Duodenal mucosa (tissue), 2 donors: Measurements from ENCODE around the gene SNRPA.

ENCODE experiments used
- H3K27ac ChIP-seq: one replicate; pipeline ENCODE4 v1.7.0; 2013; ENCODE audit warnings: low read depth, low read length
- H3K27me3 ChIP-seq, 2 donors: one replicate each; pipeline ENCODE4 v1.7.0; 2013; ENCODE audit warnings: low read length in 2 of 2, control low read depth in 1 of 2; ENCODE audit not compliant: insufficient read depth in 2 of 2, control insufficient read depth in 1 of 2
- H3K36me3 ChIP-seq, 2 donors: one replicate each; pipeline ENCODE4 v1.7.0; 2013; ENCODE audit warnings: low read length in 2 of 2, control low read depth in 1 of 2; ENCODE audit not compliant: insufficient read depth in 2 of 2, control insufficient read depth in 1 of 2
- H3K4me1 ChIP-seq, 2 donors: one replicate each; pipeline ENCODE4 v1.7.0; 2013; ENCODE audit warnings: low read length in 2 of 2, control low read depth in 1 of 2; ENCODE audit not compliant: insufficient read depth in 2 of 2, control insufficient read depth in 1 of 2
- H3K4me3 ChIP-seq, 2 donors: one replicate each; pipeline ENCODE4 v1.7.0; 2013; ENCODE audit warnings: low read length in 2 of 2, low read depth in 1 of 2
- H3K9ac ChIP-seq, 2 donors: one replicate each; pipeline ENCODE4 v1.7.0; 2013; ENCODE audit warnings: low read length in 2 of 2, low read depth in 1 of 2
- H3K9me3 ChIP-seq, 2 donors: one replicate each; pipeline ENCODE4 v1.7.0; 2013; ENCODE audit warnings: low read length in 2 of 2, control low read depth in 1 of 2; ENCODE audit not compliant: control insufficient read depth in 1 of 2

SNRPA gene

DNA sequence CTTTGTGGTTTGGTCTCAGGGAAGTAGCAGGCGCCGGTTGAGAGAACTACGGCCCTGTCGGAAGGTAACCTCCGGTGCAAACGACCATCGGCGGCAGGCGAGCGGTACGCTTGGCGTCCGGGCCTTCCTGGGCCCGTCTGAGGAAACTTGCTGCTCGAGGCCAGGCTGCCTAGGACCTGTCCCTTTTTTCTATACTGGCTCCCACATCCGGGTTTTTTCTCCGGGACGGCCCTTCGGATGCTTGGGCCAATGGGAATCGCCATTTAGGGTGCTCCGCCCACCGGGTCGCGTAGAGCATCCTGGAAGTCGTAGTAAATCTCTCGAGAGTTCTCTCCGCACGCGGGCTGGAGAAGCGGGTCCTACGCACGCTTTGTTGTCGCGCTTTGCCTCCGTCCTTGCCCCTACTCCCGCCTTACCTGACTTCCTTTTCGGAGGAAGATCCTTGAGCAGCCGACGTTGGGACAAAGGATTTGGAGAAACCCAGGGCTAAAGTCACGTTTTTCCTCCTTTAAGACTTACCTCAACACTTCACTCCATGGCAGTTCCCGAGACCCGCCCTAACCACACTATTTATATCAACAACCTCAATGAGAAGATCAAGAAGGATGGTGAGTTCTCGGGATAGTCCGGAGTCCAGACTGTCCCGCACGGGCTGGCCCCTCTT lies at the start of gene SNRPA:
TSS of gene SNRPA (plus strand) at position 330 of the 664 bp plus-strand sequence. CDS start at position 536, 206 bp downstream.
- peak within 1 kb of the TSS; percentile 86 for H3K27ac ChIP-seq
- H3K9ac ChIP-seq, result peak within 1 kb of the TSS; percentile 82
- H3K27me3 ChIP-seq, result no peaks in the 10 kb centered on the region
- H3K36me3 ChIP-seq, result peaks cover 0 to 7% of the 10 kb centered on the region in 2 donors
- H3K4me1 ChIP-seq, result peaks cover 27 to 41% of the 10 kb centered on the region in 2 donors
- peak within 1 kb of the TSS; percentile 75 to 81 for H3K4me3 ChIP-seq
- H3K9me3 ChIP-seq, result no peaks in the 10 kb centered on the region

DNA sequence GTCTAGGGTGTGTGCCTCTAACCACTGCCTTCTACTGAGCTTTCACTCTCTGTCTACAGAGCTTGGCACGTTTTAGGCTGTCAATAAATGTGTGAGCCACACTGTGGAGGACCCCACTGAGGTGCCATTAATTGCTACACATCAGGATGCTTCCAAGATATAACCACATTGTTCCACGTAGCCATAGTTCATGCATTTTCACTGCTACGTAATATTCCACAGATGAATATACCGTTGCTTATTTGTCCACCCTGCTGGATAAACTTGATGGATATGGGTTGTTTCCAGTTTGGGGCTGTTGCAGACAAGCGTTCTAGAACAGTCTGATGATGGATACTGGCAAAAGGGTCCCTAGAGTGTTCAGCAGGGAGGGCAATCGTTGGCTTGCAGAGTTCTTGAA lies 49.2 kb upstream of the SNRPA start:
- peaks cover 25 to 65% of the 10 kb centered on the region in 2 donors for H3K36me3 ChIP-seq
- H3K4me3 ChIP-seq, result no peak overlapping the region
- H3K27me3 ChIP-seq, result no peaks in the 10 kb centered on the region
- no peak overlapping the region for H3K9ac ChIP-seq
- H3K4me1 ChIP-seq, result no peaks in the 10 kb centered on the region
- H3K27ac ChIP-seq, result no peak overlapping the region
- no peaks in the 10 kb centered on the region for H3K9me3 ChIP-seq

DNA sequence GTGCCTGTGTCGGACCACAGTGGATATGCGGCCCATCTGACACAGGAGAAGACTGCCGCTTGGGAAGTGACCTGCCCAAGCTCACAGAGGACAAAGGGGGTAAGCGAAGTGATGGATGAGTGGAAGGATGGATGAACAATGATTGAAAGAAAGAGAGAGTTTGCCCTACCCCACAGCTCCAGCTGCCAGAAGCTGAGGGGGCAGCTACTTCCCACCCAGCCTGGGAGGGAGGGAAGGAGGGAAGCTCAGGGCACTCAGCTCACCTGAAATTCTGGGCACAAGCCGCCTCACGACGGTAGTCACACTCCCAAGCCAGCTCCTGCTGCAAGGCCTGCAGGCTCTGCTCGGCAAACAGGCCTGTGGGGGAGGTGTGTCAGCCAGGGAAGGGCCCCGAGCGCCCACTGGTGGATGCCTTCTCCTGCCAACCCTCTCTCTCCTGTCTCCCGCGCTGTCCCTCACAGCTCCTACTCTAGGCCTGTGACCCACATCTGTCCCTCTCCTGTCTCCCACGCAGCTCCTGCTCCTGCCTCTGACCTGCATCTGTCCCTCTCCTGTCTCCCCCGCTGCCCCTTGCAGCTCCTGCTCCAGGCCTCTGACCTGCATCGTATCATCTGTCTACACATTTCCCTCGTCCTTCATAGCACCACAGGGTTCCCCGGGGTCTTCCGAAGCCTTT lies 48.5 kb upstream of the SNRPA start:
- no peak overlapping the region for H3K4me3 ChIP-seq
- no peaks in the 10 kb centered on the region for H3K9me3 ChIP-seq
- peaks cover 24 to 65% of the 10 kb centered on the region in 2 donors for H3K36me3 ChIP-seq
- H3K4me1 ChIP-seq, result no peaks in the 10 kb centered on the region
- H3K27ac ChIP-seq, result no peak overlapping the region
- H3K9ac ChIP-seq, result no peak overlapping the region
- H3K27me3 ChIP-seq, result no peaks in the 10 kb centered on the region

DNA sequence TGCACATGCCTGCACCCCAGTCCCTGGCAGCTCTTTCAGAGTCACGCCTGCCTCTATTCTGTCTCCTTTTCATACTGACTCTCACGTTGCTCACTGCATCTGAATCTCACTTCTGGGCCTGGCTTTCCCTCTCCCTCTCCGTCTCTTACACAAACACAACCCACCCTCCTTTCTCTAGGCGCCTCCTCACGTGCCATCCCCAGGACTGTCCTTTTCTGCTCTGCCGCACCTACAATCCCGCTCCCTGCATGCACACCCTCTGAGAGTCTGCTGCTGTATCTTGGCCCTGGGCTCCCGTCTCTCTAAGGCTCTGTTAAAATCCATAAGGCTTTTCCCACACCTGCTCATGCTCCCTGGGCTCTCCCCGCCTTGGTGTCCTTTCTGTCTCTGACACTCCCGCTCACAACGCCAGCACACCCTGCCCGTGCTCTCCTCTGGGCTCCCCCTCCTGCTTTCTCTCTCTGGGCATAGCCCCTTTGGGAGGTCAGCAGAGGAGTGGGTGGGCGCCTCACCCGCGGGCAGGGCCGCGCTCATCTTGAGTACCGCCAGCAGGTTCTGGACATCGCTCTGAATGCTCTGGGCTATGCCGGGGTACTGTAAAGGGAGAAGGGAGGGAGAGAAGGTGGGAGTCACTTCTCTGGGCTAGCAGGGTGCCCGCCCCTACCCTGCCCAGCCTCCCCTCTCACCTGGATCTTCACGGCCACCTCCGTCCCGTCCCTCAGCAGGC lies 47.8 kb upstream of the SNRPA start:
- Histone ChIP-seq H3K9ac (no peak overlapping the region), H3K36me3 (peaks cover 24 to 70% of the 10 kb centered on the region in 2 donors)

DNA sequence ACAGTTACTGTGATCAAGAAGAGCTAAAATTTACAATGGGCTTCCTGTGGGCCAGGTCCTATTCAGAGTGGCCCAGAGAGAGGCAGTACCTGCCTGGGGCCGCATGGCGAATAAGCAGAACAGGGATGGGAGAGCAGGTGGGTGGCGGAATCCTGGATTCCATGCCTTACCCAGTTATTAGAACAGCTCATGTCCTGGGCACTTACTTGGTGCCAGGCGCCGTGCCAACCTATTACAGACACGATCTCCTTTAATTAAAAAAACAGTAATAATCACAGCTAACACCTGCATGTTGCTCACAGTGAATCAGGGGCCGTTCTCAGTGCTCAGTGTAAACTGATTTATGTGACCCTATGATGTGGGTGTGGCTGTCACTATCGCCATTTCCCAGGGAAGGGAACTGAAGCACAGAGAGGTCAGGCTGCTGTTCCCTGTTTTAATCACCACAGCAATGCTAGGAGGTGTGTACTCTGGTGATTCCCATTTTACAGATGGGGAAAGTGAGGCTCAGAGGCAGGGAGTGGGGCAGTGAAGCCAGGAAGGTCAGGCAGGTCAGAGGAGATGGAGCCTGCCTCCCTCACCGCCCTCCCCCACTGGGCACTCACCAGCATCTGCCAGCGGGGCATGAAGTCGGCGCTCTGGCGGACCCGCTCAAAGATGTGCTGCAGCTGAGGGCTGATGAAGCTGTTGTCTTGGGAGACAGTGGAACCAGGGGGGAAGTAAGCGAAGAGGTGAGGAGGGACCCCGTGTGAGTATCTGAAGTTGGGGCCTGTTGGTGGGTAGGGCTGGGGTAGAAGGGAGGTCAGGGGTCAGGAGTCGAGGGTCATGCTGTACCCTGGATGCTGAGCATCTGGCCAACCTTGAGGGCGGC lies 46.3 kb upstream of the SNRPA start:
- Histone ChIP-seq H3K9me3 (no peaks in the 10 kb centered on the region), H3K4me1 (no peaks in the 10 kb centered on the region), H3K27me3 (no peaks in the 10 kb centered on the region), H3K4me3 (no peak overlapping the region), H3K9ac (no peak overlapping the region), H3K36me3 (peaks cover 24 to 75% of the 10 kb centered on the region in 2 donors), H3K27ac (no peak overlapping the region)

More for the DNA sequence above, 47.8 kb upstream of the SNRPA start:
- H3K27me3 ChIP-seq, result no peaks in the 10 kb centered on the region
- H3K4me3 ChIP-seq, result no peak overlapping the region
- no peaks in the 10 kb centered on the region for H3K9me3 ChIP-seq
- H3K4me1 ChIP-seq, result no peaks in the 10 kb centered on the region
- H3K27ac ChIP-seq, result no peak overlapping the region

DNA sequence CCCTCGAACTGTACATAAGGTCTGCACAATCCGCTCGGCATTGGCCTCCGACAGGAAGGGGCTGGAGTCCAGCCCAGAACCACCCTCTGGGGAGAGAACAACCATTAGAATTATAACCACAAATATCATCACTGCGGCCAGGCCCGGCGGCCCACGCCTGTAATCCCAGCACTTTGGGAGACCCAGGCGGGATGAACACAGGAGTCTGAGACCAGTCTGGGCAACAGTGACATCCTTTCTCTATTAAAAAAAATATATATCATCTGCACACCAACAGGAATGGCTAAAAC lies 45.7 kb upstream of the SNRPA start:
- H3K27ac ChIP-seq, result no peak overlapping the region

DNA sequence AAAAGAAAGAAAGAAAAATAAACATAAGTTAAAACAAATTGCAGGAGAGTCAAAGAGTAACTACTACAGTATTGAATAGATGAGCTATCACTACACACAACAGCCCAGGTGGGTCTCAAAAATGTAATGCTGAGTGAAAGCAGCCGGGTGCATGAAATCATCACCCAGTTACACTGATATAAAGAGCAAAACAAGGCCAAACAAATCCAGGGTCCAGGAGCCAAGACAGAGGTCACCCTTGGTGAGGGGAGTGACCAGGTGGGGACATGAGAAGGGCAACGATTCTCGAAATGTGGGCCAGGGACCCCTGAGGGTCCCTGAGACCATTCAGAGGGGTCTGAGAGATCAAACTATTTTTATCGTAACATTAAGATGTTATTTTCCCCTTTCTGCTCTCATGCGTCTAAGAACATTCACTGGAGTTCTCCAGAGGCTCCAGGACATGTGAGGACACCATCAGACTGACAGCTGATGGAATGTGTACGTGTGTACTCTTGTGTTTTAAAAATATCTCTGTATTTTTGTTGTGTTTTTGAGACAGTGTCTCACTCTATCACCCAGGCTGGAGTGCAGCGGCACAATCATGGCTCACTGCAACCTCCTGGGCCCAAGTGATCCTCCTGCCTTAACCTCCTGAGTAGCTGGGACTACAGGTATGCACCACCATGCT lies 44.9 kb upstream of the SNRPA start:
- Histone ChIP-seq H3K27me3 (no peaks in the 10 kb centered on the region), H3K9me3 (no peaks in the 10 kb centered on the region), H3K4me1 (no peaks in the 10 kb centered on the region), H3K4me3 (no peak overlapping the region), H3K27ac (no peak overlapping the region), H3K36me3 (peaks cover 24 to 65% of the 10 kb centered on the region in 2 donors), H3K9ac (no peak overlapping the region)

More for the DNA sequence above, 45.7 kb upstream of the SNRPA start:
- Histone ChIP-seq H3K9ac (no peak overlapping the region), H3K4me3 (no peak overlapping the region), H3K36me3 (peaks cover 24 to 73% of the 10 kb centered on the region in 2 donors), H3K4me1 (no peaks in the 10 kb centered on the region), H3K9me3 (no peaks in the 10 kb centered on the region), H3K27me3 (no peaks in the 10 kb centered on the region)

DNA sequence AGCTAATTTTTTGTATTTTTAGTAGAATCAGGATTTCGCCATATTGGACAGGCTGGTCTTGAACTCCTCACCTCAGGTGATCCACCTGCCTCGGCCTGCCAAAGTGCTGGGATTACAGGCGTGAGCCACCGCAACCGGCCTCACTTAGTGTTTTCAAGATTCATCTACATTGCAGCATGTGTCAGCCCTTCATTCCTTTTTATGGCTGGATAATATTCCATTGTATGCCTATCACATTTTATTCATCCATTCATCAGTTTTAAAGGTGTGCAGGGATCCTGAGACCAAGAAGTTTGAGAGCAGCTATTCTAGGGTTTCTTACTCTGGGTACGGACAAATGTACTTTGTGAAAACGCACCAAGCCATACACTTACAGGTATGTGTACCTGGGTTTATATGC lies 43.4 kb upstream of the SNRPA start:
- Histone ChIP-seq H3K27me3 (no peaks in the 10 kb centered on the region), H3K9me3 (no peaks in the 10 kb centered on the region), H3K36me3 (peaks cover 20 to 61% of the 10 kb centered on the region in 2 donors), H3K4me1 (no peaks in the 10 kb centered on the region), H3K27ac (no peak overlapping the region), H3K9ac (no peak overlapping the region), H3K4me3 (no peak overlapping the region)

DNA sequence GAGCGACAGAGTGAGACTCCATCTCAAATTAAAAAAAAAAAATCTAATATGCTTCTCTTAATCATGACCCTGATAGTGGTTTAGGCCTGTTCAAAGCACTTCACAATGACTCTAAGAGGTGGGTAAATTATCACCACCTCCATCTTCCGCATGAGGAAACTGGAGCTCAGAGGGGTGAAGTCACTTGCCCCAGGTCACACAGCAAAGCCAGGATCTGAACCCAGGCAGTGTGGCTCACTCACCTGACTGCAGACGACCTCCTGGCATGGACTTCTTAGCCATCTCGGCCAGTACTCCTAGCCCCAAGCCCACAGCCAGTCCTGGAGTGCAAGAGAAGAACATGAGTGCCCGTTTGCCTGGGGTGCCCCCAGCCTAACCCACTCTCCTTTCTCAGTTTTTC lies 41.2 kb upstream of the SNRPA start:
- Histone ChIP-seq H3K9me3 (no peaks in the 10 kb centered on the region), H3K27ac (no peak overlapping the region), H3K9ac (no peak overlapping the region), H3K4me1 (no peaks in the 10 kb centered on the region), H3K36me3 (peaks cover 7 to 41% of the 10 kb centered on the region in 2 donors), H3K27me3 (no peaks in the 10 kb centered on the region), H3K4me3 (no peak overlapping the region)
